NCI-H2107 (cell line): Measurements from ENCODE around the gene ZCCHC7.

Source experiments
- DNase-seq: peaks from one replicate; lab custom pipeline; 2025; lab: John Stamatoyannopoulos, UW

ZCCHC7 gene

GRCh38 chr9:37405350-37405749 lies 285.0 kb downstream of the ZCCHC7 start:
- DNase-seq: no peak

- DNase-seq: no peak
These were observed 285.5 kb downstream of the ZCCHC7 start for GRCh38 chr9:37405764-37406380.

GRCh38 chr9:37406603-37407401 lies 286.4 kb downstream of the ZCCHC7 start:
- no peak for DNase-seq

GRCh38 chr9:37407468-37407867 lies 287.1 kb downstream of the ZCCHC7 start:
- DNase-seq: no peak
